ENCODE measurements around the gene THRB.

GRCh38 chr3:24415824-24416223 is 78.8 kb downstream of the THRB start:
- no peak for TF ChIP-seq CTCF (IDR thresholded peaks at IDR 0.05)
- no peak for TF ChIP-seq CREB1 (CRISPR knock-in tag; IDR thresholded peaks at IDR 0.05)
- no peak for TF ChIP-seq E2F1 (CRISPR knock-in tag; IDR thresholded peaks at IDR 0.05)
- TF ChIP-seq USF2 (CRISPR knock-in tag; IDR thresholded peaks at IDR 0.05), result no peak
- no peak for TF ChIP-seq E2F4 (CRISPR knock-in tag; IDR thresholded peaks at IDR 0.05; ENCODE audit: borderline replicate concordance, low read depth)
- no peak for TF ChIP-seq KAT7 (CRISPR knock-in tag; IDR thresholded peaks at IDR 0.05; ENCODE audit: borderline replicate concordance)
- TF ChIP-seq E2F5 (CRISPR knock-in tag; IDR thresholded peaks at IDR 0.05), result no peak
- no peak for TF ChIP-seq NFYB (CRISPR knock-in tag; conservative IDR thresholded peaks at IDR 0.05; ENCODE audit: low read depth)
- TF ChIP-seq TP53 (CRISPR knock-in tag; IDR thresholded peaks at IDR 0.05), result no peak
- no peak for TF ChIP-seq OVOL2 (CRISPR knock-in tag; IDR thresholded peaks at IDR 0.05; ENCODE audit: borderline replicate concordance)
- TF ChIP-seq NR2C2 (CRISPR knock-in tag; IDR thresholded peaks at IDR 0.05), result no peak
